Thyroid gland (tissue), 4 donors: Measurements from ENCODE around the gene TOP2A.
"Not testable (repeated sequence)": the region's sequence is repeated elsewhere in the genome, so short reads cannot be mapped to it uniquely, and the experiment has no call there.

Source experiments
- POLR2A ChIP-seq, 2 donors: fragments of 450-650 bp; IDR thresholded peaks; one replicate each; pipeline ENCODE4 v1.6.1; 2017; ENCODE audit warnings: antibody characterized with exemption in 2 of 2, mild to moderate bottlenecking in 2 of 2, moderate library complexity in 1 of 2
- TF ChIP-seq, protein P1 (sequence below), 6 experiments: fragments of 200-600 bp in 3 of 6; fragments of 450-650 bp in 3 of 6; sonication (generic) in 3 of 6; IDR thresholded peaks; one replicate each; pipeline ENCODE4 v1.5.1; 2016 to 2019; ENCODE audit warnings: antibody characterized with exemption in 6 of 6, mild to moderate bottlenecking in 2 of 6, inconsistent platforms in 1 of 6, moderate library complexity in 1 of 6

DNA sequence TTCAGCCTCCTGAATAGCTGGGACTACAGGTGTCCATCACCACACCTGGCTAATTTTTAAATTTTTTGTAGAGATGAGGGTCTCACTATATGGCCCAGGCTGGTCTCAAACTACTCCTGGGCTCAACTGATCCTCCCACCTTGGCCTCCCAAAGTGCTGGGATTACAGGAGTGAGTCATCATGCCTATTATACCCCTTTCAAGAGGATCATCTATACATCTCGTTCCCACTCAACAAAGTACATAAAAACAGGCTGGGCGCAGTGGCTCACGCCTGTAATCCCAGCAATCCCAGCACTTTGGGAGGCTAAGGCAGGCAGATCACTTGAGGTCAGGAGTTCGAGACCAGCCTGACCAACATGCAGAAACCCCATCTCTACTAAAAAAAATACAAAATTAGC lies 3.4 kb downstream of the TOP2A start:
- TF ChIP-seq POLR2A (IDR thresholded peaks at IDR 0.05), result not testable (repeated sequence)
- TF ChIP-seq, protein P1, sequence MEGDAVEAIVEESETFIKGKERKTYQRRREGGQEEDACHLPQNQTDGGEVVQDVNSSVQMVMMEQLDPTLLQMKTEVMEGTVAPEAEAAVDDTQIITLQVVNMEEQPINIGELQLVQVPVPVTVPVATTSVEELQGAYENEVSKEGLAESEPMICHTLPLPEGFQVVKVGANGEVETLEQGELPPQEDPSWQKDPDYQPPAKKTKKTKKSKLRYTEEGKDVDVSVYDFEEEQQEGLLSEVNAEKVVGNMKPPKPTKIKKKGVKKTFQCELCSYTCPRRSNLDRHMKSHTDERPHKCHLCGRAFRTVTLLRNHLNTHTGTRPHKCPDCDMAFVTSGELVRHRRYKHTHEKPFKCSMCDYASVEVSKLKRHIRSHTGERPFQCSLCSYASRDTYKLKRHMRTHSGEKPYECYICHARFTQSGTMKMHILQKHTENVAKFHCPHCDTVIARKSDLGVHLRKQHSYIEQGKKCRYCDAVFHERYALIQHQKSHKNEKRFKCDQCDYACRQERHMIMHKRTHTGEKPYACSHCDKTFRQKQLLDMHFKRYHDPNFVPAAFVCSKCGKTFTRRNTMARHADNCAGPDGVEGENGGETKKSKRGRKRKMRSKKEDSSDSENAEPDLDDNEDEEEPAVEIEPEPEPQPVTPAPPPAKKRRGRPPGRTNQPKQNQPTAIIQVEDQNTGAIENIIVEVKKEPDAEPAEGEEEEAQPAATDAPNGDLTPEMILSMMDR (IDR thresholded peaks at IDR 0.05), result not testable (repeated sequence)
